ENCODE measurements around the gene CRELD2.

CRELD2 gene

DNA sequence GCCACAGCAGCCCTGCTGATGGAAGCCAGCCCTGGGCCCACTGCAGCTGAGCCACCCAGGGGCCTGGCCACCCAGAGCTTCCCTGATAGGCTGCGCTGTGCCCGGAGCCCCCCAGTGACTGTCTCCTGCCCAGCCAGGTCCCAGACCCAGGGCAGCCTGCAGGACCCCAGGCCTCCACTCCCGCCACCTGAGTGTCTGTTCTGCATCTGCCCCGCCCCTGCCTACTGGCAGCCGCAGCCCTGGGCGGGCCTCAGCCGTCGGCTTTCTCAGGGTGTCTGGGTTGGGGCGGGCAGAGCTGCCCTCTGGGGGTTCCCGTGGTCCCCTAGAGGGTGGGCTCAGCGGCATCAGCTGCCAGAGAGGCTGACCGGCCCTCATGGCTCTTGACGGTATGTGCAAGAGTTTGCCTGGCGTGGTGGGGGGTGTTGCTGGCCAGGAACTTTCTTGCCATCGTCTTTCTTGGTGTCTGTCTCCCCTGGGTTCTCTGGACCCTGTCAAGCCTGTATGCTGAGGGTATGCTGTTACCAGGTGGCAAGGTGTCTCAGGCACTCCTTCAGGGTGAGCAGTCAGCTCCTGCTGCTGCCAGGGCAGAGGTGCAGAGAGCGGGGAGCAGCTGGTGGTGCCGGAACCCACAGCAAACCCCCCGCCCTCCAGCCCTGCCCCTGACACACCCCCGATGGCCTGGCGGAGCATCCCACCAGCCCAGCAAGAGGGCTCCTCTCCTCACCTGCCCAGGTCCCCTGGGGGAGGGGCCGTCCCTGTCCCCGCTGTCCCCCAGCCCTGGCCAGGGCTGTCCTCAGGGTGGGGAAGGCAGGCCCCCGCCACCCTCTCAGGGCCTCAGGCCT lies 29.9 kb downstream of the CRELD2 start:
- DNase-seq: no peak

DNA sequence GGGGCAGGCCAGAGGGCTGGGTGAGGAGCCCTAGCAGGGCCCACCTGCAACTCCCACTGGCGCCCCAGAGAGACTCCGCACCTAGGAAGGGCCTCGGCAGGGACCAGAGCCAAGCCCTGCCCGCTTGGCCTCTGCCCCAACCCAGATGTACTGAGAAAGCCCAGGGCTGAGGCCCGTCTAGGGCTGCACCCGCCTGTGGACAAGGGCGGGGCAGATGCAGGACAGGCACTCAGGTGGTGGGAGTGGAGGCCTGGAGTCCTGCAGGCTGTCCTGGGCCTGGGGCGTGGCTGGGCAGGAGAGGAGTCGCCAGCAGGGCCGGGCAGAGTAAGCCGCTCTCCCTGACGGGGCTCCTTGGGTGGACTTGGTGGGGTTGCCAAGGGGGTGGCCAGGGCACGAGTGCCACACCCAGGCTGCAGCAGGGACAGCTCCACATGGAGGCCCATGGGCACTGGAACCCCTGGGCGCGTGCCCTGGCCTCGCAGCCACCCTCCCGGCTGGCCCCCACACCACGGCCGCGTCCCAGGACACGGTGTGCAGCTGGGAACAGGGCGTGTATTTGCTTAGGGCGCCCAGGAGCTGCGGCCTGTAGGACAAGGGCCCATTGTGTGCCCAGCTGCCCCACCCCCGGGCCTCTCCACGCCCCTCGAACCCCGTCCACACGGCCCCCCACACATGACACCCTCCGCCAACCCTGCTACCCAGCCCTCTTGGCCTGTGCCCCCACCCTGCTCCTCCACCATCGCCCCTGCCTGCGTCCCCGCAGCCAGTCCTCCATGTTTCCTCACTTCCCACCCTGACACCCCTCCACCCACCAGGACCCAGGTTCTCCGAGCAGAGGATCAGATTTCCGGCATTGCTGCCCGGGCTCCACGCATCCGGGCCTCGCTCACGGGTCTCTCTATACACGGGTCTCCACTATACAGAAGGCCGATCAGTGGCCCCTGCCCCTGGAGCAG lies 30.8 kb downstream of the CRELD2 start:
- DNase-seq: no peak

DNA sequence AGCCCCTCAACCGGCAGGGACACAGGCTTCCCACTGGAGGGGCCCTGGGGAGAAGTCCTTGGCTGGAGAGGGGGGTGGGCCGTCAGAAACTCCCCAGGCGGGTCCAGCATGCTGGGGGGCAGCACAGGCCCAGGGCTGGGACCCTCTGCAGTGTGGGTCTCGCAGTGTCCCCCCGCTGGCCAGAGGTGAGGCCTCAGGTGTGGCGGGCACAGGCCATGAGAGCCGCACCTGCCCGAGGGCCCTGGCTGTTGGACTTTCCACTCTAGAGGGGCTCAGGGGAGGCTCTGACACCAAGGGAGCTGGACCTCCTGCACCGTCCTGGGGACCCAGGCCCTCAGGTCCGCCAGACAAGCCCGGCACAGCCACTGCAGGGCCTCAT lies 31.5 kb downstream of the CRELD2 start:
- no peak for DNase-seq

DNA sequence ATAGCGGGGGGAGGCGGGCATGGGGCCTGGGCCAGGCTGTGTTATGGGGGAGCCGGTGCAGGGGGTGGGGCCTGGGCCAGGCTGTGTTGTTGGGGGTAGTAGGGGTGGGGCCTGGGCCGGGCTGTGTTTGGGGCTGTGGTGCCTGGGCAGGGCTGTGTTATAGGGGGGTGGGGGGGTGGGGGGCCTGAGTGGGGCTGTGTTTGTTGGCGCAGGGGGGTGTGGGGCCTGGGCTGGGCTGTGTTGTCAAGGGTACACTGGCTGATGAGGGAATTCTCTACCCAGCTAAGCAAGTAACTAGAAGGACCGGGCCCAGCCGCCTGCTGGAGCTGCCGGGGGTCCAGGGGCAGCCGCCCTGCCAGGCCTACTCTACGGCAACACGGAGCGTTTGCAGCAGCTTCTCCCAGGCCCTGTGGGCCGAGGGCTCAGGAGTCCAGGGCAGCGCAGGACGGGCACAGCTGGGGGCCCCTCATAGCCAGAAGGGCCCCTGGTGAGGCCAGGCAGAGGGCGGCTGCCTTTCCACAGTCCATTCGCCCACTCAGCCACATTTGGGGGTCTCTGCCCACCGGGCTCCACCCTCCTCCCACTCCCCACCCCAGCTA lies 32.1 kb downstream of the CRELD2 start:
- DNase-seq: no peak

DNA sequence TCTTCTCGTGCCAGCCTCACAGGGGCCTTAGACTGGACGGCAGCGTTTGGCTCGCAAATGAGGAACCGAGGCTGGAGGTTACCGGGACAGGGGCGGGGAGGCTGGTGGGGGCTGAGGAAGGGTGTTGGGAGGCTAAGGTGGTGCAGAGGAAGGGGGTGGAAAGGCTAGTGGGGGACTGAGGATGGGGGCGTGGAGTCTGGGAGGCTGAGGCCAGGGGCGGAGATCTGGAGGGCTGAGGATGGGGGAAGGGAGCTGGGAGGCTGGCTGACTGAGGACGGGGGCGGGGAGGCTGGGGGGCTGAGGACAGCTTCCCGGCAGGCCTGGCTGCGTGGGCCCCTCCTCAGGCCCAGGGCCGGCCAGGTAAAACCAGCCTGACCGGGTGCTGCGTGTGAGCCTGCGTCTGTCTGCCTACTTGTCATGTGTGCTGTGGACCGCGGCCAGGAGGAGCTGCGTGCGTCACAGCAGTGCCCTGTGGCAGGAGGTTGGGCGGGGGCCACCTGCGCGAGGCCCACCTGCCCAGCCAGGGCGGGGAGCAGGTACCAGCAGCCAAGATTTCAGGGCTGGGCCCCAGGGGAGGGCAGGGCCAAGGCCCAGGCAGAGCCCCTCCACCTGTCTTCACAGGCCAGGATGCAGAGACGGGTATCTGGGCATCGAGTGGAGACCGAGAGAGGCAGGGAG lies 32.7 kb downstream of the CRELD2 start:
- no peak for DNase-seq

DNA sequence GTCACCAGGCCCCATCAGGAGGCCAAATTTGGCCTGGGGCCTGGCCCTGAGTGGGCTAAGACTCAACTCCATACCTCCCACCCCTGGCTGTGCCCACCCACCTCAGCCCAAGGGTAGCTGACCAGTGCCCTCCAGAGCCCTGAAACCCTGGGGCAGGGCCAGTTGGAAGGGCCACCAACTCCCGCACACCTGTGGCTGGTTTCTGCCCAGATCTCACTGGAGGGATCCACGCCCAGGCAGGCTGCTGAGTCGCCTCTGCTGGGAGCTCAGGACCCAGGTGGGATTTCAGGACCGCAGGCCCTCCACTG lies 33.2 kb downstream of the CRELD2 start:
- no peak for DNase-seq

DNA sequence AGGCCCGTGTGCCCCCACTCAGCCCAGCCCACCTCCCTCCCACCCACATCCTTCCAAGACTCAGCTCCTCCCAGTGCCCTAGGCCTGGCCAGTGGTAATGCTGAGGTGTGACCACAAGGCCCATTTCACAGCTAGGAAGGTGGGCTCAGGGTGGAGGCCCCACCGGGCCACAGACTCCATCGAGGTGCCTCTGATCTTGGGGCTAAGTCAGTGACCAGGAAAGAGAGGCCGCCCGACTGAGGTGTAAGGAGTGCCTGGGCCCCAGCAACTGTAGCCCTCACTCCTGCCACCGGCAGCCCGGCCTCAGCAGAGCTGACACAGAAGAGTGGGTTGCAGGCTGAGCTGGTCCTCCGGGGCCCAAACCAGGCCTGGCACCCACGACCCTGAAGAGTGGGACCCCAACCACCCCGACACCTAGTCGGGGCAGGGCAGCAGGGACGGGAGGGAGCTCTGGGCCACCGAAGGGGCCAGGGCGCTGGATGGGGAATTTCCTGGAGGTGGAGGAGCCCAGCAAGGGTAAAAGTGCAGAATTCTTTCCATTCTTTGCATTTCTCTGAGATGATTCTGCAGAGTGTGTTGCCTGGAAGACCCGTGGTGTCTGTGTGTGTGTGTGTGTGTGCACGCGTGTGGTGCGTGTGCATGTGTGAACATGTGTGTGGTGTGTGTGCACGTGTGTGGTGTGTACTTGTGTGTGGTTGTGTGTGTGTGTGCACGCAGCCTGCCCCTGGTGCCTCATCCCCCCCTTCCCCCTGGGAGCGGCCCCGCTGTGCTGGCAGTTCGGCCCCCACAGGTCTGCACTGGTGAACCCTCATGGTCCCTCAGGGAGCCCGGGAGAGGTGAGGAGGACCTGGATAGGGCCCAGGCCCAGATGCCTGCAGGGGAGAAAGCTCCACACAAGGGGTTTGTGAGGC lies 33.8 kb downstream of the CRELD2 start:
- peak; percentile 94 for DNase-seq

DNA sequence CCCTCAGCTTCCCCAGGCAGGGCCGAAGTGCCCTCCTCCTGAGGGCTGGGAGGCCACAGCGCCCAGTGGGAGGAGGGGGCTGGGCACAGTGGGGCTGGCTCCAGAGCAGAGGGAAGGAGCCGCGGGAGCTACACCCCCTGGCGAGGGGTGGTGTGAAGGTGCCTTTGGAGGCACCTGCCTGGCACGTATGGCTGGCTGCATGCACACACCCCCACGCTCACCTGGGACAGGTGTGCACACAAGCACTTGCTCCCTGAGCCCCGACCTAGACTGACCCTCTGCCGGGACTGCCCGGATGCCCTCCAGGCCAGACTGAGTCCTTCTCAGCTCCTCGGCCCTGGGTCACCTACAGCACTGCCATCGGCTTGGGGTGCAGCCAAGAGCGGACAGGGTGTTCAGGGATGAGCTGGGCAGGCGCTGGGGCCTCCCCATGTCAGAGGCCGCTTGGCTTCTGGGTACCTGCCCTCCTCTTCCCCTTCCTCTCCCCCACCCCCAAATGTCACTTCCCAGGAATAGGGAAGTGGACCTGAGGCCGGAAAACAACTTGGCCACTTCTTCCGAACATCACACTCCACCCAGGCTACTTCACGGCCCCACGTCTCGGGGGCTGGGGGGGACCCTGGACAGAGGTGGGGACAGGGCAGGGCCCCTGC lies 34.7 kb downstream of the CRELD2 start:
- no peak for DNase-seq

DNA sequence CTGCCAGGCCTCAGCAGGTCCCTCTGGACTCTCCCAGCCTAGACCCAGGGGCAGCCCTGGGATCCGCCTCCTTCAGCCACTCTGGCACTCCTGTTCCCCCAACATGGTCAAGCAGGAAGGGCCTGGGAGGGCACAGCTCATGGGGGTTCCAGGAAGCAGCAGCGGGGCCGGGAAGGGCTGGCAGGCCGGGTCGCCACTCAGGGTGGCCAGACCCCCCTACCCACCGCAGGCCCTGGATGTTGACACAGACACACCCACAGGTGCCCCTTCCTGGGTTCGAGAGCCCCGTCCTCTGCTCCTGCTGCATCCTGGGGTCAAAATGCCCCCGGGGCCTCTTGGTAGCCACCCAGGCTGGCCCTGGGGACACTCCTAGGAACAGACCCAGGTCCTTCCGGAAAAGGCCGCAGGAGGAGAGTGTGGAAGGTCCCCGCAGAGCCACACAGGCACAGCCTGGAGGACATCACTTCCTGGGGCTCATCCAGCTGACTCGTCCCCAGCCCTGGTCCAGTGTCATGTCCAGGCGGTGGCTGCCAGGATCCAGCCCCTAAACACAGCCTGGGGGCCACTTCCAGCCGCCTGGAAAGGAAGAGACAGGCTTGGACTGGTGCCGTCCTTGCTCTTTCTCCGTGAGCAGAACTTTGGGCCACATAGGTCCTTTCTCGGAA lies 35.4 kb downstream of the CRELD2 start:
- DNase-seq: no peak

DNA sequence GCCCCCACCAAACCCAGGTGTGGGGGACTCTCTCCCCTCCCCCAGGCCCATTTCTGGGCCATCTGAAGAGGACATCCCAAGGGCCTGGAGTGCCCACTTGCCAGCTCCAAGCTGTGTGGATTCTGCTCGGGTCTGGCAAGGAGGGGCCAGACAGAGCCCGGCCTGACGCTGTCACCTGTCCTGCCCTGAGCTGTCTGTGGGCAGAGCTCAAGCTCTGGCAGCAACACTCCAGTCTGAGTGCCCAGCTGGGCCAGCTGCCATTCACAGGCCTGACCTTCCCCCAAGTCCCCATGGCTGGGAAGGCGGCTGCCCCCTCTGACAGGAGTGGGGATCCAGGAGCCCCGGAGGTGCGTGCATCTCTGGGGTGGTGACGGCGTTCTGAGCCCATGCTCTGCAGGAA lies 35.9 kb downstream of the CRELD2 start:
- no peak for DNase-seq

DNA sequence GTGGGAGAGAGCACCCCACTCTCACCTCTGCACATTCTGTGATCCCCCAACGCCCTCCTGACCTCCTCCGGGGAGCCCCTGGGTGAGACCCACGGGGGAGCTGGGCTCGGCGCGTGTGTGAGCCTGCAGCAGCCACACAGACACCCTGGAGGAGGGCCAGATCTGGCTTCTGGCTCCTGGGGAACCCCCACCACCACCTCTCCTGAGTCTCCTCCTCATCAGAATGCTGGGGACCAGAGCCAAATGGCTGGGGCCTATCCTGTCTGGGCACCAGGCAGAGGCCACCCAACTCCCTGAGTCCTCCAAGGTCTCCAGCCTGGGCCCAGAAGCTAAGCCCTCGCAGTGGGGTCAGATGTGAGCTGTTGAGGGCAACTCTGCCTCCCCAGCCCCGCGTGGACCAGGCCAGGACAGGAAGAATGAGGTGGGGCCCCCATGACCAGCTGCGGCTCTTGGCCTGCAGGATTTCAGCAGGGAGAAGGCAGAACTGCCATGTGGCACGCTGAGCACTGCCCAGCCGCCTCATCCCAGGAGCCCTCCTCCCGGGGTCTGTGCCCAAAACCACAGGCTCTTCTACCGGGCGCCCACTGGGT lies 36.7 kb downstream of the CRELD2 start:
- peak; percentile 31 for DNase-seq

DNA sequence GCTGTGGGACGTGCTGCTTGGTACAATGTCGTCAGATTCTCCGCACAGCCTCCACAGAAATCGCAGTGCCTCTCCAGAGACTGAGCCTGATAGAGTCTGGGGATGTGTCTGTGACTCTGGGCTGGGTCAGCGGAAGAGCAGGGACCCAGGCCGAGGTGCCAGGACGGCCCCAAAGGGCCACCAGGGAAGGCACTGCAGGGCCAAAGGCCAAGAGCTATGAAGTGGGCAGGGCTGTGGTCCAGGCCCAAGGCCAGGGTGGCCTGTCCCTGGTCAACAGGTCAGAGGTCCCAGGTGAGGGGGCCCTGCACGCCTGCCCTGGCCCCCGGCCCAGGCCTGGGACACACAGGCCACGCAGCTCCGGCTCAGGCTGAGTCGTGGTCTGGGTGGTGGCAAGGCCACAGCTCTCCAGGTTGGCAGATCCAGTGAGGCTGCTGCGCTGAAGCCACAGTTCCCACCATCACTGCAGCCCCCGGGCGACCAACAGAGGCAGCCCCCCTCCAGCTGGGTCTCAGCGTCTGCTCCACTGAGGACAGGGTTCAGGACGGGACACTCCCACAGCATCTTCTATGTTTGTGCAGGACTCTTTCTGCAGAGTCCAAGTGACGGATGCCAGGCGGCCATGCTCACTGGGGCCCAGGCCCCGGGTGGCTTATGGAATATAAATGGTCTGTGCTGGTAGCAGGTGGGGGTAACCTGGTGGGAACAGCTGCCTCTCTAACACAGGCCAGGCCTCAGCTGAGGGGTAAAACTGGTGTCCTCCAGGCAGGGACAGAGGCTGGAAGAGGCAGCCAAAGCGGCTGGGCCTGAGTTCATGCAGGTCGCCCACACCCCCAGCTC lies 37.4 kb downstream of the CRELD2 start:
- no peak for DNase-seq

DNA sequence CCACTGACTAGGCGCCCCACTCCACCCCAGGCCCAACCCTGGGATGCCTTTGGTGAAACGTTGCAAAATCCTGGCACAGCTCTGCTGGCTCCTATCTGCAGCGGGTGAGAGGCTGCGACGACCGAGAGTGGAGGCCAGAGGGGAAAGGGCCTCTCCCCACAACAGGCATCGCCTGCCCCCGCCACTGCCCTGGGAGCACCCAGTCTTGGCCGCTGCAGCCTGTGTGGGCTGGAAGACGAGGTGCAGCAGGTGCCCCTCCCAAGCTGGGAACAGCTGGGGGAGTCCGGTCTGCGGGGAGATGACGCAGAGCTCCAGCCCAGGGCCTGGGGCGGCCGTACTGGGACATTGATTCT lies 38.0 kb downstream of the CRELD2 start:
- no peak for DNase-seq

DNA sequence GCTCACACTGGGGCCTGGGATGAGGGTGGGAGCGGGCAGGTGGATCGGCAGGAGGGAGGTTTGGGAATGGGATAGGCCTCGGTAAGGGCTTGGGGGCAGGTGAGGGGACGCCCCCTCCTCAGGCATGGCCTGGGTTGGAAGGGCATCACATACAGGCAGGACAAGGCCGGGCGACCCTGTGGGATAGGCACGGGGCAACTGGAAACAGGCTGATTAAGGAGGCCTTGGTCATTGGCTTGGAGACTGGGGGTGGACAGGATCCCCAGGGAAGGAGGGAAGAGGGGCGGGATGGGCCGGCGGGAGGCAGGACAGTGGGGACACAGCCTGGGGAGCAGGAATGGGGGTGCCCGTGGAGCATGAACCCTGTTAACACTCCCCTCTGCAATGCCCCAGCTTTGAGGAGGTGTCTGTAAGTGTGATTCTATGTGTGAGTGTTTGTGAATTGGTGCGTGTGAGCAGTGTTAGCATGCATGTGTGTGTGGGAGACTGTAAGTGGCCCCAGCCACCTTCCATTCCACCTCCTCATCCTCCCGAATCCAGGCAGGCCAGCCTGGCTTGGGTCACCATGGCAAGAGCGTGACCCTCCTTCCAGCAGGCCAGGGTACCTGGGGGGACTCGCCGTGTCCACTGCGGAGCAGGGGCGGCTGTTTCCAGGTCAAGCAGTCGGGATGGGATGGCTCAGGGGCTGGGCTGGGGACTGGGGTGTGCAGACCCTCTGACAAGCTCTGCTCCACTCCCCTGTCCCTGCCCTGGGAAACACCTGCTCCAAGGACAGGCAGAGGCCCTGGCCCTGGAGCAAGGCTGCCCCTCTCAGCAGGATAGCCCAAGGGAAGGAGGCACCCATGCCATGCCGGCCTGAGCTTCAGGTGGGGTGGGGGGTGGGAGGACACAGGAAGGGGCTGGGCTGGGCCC lies 38.7 kb downstream of the CRELD2 start:
- no peak for DNase-seq

DNA sequence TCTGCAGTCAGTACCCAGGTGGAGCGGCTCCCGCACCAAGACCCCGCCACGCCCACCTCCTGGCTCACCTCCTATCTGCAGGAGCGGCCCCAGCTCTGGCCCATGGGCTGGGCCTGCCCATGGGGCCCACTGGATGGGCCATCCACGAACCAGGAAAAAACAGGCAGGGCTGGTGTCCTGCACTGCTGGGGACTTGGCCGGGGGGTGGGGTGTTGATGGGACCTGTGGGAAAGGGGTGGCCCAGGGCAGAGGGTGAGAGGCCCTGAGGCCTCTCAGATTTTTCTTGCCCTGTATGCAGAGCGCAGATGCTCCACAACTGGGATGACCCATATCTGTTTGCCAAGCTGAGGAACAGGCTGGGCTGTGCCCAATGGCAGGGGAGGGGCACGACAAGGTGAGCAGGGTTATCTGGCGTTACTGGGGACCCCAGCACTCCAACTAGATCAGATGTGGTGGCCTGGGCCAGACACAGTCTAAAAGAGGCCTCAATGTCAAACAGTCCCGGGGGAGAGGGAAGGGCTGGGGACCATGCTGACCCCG lies 39.5 kb downstream of the CRELD2 start:
- DNase-seq: no peak

DNA sequence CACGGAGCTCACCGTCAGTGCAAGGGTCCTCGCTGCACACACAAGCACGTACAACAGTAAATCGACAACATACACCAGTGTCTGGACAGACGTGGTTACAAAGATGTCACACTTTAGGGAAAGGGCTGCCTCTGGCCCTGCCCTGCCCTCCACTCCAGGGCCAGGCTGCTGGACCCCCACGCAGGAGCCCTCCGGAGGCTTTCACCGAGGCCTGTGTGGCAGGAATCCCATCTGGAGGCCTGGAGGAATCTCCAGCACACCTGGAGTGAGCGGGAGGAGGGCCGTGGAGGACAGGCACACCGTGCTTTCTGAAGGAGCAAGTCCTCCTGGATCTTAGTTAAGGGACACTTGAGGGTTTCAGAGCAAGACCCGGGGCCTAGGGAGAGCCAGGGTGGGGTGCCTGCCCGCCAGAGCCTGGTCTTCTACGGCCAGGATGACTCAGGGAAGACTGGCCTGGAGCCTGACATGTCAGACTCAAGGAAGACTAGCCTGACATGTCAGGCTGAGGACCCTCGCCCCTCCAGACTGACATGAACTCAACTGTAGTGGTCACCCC lies 40.0 kb downstream of the CRELD2 start:
- no peak for DNase-seq

DNA sequence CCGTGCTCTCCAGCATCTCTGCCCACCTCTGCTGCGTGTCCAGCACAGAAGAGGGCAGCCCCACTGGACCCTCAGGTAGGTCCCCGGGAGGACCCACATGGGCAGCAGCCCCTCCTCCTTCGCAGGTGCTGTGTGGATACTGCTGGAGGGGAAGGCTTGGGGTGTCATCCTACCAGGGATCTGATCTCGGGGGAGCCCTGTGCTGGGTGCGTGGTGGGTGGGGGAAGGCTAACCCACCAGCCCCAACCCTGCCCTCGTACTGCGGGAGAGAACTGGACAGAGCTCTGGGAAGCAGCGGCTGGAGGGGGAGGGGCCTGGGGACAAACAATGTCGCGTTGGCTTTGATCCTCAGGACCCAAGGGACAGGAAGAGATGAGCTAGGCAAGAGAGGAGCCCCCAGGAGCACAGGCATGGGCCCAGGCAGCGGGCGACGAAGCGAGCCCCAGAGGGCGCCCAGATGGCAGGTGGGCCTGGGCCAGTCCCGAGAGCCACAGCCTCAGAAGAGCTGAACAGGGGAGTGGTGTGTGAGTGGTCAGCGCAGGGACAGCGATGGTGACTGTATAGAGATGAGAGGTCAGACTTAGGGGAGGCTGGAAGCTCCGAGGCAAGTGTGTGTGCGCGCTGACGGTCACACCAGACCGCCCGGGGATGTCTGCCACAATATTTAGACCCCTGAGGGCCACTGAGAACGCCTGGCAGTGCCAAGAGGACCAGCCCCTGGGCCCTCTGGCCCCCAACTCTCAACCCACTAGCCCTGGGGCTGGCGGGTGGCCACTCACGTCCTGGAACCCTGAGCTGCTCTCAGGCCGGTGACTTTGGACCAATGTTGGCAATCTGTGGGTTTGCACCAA lies 40.7 kb downstream of the CRELD2 start:
- no peak for DNase-seq
